ENCODE data around the gene RRBP1.

The RRBP1 gene

GRCh38 chr20:17627101-17627955 is 54.7 kb downstream of the RRBP1 start:
- Histone ChIP-seq H3K56ac (ENCODE audit: low read length) (no peak overlapping the region), H3K4me2 (ENCODE audit: low read length) (no peak overlapping the region), H3K23ac (ENCODE audit: low read length) (no peak overlapping the region), H4K8ac (ENCODE audit: low read depth, low read length) (no peak overlapping the region), H3K36me3 (ENCODE audit: control insufficient read depth, insufficient read depth, low read length) (peaks cover 38% of the 10 kb centered on the region), H3K79me2 (ENCODE audit: control insufficient read depth, insufficient read depth, low read length) (no peaks in the 10 kb centered on the region), H2AK5ac (ENCODE audit: low read length) (no peak overlapping the region), H3K27ac (ENCODE audit: low read depth, low read length) (no peak overlapping the region), H3K4me3 (ENCODE audit: low read length) (no peak overlapping the region), H3K4me1 (ENCODE audit: control insufficient read depth, low read depth, low read length) (no peaks in the 10 kb centered on the region), H2BK120ac (ENCODE audit: low read depth, low read length) (no peak overlapping the region), H3K4ac (ENCODE audit: low read depth, low read length) (no peak overlapping the region), H3K27me3 (ENCODE audit: insufficient read depth, low read length, poor library complexity) (no peaks in the 10 kb centered on the region), H2BK5ac (ENCODE audit: low read length) (no peak overlapping the region), H4K5ac (ENCODE audit: low read length) (no peak overlapping the region), H3K79me1 (ENCODE audit: low read length) (peaks cover 9% of the 10 kb centered on the region), H2BK15ac (replicated peaks; ENCODE audit: low read depth) (no peak overlapping the region), H3K18ac (ENCODE audit: low read length) (no peak overlapping the region), H3K9ac (ENCODE audit: low read length) (no peak overlapping the region)
- WGBS (ENCODE audit: extremely low coverage, insufficient coverage, low lambda C conversion rate), result no CpG with 5 or more reads among the region's 27 CpGs
- no peak for DNase-seq

- no peak for DNase-seq
- Histone ChIP-seq H3K23ac (ENCODE audit: low read length) (no peak overlapping the region), H2BK15ac (replicated peaks; ENCODE audit: low read depth) (no peak overlapping the region), H3K4me1 (ENCODE audit: control insufficient read depth, low read depth, low read length) (no peaks in the 10 kb centered on the region), H2BK120ac (ENCODE audit: low read depth, low read length) (no peak overlapping the region), H3K27ac (ENCODE audit: low read depth, low read length) (no peak overlapping the region), H3K79me1 (ENCODE audit: low read length) (peaks cover 9% of the 10 kb centered on the region), H2AK5ac (ENCODE audit: low read length) (no peak overlapping the region), H3K79me2 (ENCODE audit: control insufficient read depth, insufficient read depth, low read length) (no peaks in the 10 kb centered on the region), H4K5ac (ENCODE audit: low read length) (no peak overlapping the region), H3K18ac (ENCODE audit: low read length) (no peak overlapping the region), H3K9ac (ENCODE audit: low read length) (no peak overlapping the region), H3K4me2 (ENCODE audit: low read length) (no peak overlapping the region), H3K27me3 (ENCODE audit: insufficient read depth, low read length, poor library complexity) (no peaks in the 10 kb centered on the region), H2BK5ac (ENCODE audit: low read length) (no peak overlapping the region), H3K56ac (ENCODE audit: low read length) (no peak overlapping the region), H3K4ac (ENCODE audit: low read depth, low read length) (no peak overlapping the region), H3K4me3 (ENCODE audit: low read length) (no peak overlapping the region), H3K36me3 (ENCODE audit: control insufficient read depth, insufficient read depth, low read length) (peaks cover 39% of the 10 kb centered on the region), H4K8ac (ENCODE audit: low read depth, low read length) (no peak overlapping the region)
- no CpG with 5 or more reads among the region's 18 CpGs for WGBS (ENCODE audit: extremely low coverage, insufficient coverage, low lambda C conversion rate)
These were observed 55.6 kb downstream of the RRBP1 start for GRCh38 chr20:17626217-17627007.

GRCh38 chr20:17625246-17626051 is 56.6 kb downstream of the RRBP1 start:
- no peak overlapping the region for H3K23ac ChIP-seq (ENCODE audit: low read length)
- no peak overlapping the region for H3K4me2 ChIP-seq (ENCODE audit: low read length)
- no CpG with 5 or more reads among the region's 27 CpGs for WGBS (ENCODE audit: extremely low coverage, insufficient coverage, low lambda C conversion rate)
- no peak overlapping the region for H3K9ac ChIP-seq (ENCODE audit: low read length)
- H3K79me2 ChIP-seq (ENCODE audit: control insufficient read depth, insufficient read depth, low read length), result no peaks in the 10 kb centered on the region
- no peak overlapping the region for H3K18ac ChIP-seq (ENCODE audit: low read length)
- peaks cover 4% of the 10 kb centered on the region for H3K79me1 ChIP-seq (ENCODE audit: low read length)
- H3K27ac ChIP-seq (ENCODE audit: low read depth, low read length), result no peak overlapping the region
- H4K8ac ChIP-seq (ENCODE audit: low read depth, low read length), result no peak overlapping the region
- no peak overlapping the region for H2AK5ac ChIP-seq (ENCODE audit: low read length)
- no peak overlapping the region for H2BK120ac ChIP-seq (ENCODE audit: low read depth, low read length)
- H3K27me3 ChIP-seq (ENCODE audit: insufficient read depth, low read length, poor library complexity), result no peaks in the 10 kb centered on the region
- H4K5ac ChIP-seq (ENCODE audit: low read length), result no peak overlapping the region
- no peak overlapping the region for H3K4ac ChIP-seq (ENCODE audit: low read depth, low read length)
- no peak overlapping the region for H3K4me3 ChIP-seq (ENCODE audit: low read length)
- no peaks in the 10 kb centered on the region for H3K4me1 ChIP-seq (ENCODE audit: control insufficient read depth, low read depth, low read length)
- H3K56ac ChIP-seq (ENCODE audit: low read length), result no peak overlapping the region
- no peak overlapping the region for H2BK15ac ChIP-seq (replicated peaks; ENCODE audit: low read depth)
- no peak for DNase-seq
- no peak overlapping the region for H2BK5ac ChIP-seq (ENCODE audit: low read length)
- H3K36me3 ChIP-seq (ENCODE audit: control insufficient read depth, insufficient read depth, low read length), result peaks cover 40% of the 10 kb centered on the region

GRCh38 chr20:17624551-17625245 is 57.3 kb downstream of the RRBP1 start:
- H3K79me2 ChIP-seq (ENCODE audit: control insufficient read depth, insufficient read depth, low read length), result no peaks in the 10 kb centered on the region
- H3K4me2 ChIP-seq (ENCODE audit: low read length), result no peak overlapping the region
- no peak overlapping the region for H3K27ac ChIP-seq (ENCODE audit: low read depth, low read length)
- H2BK120ac ChIP-seq (ENCODE audit: low read depth, low read length), result no peak overlapping the region
- no peak overlapping the region for H4K5ac ChIP-seq (ENCODE audit: low read length)
- H3K4me3 ChIP-seq (ENCODE audit: low read length), result no peak overlapping the region
- H4K8ac ChIP-seq (ENCODE audit: low read depth, low read length), result no peak overlapping the region
- H3K4me1 ChIP-seq (ENCODE audit: control insufficient read depth, low read depth, low read length), result no peaks in the 10 kb centered on the region
- no peak overlapping the region for H3K18ac ChIP-seq (ENCODE audit: low read length)
- no peak overlapping the region for H3K4ac ChIP-seq (ENCODE audit: low read depth, low read length)
- no peaks in the 10 kb centered on the region for H3K27me3 ChIP-seq (ENCODE audit: insufficient read depth, low read length, poor library complexity)
- no CpG with 5 or more reads among the region's 15 CpGs for WGBS (ENCODE audit: extremely low coverage, insufficient coverage, low lambda C conversion rate)
- no peak overlapping the region for H3K9ac ChIP-seq (ENCODE audit: low read length)
- H3K56ac ChIP-seq (ENCODE audit: low read length), result no peak overlapping the region
- no peak for DNase-seq
- H3K36me3 ChIP-seq (ENCODE audit: control insufficient read depth, insufficient read depth, low read length), result peaks cover 42% of the 10 kb centered on the region
- no peak overlapping the region for H3K23ac ChIP-seq (ENCODE audit: low read length)
- H2BK15ac ChIP-seq (replicated peaks; ENCODE audit: low read depth), result no peak overlapping the region
- H2BK5ac ChIP-seq (ENCODE audit: low read length), result no peak overlapping the region
- H2AK5ac ChIP-seq (ENCODE audit: low read length), result no peak overlapping the region
- H3K79me1 ChIP-seq (ENCODE audit: low read length), result peaks cover 4% of the 10 kb centered on the region

- Histone ChIP-seq H2BK120ac (ENCODE audit: low read depth, low read length) (no peak overlapping the region), H3K56ac (ENCODE audit: low read length) (no peak overlapping the region), H3K27me3 (ENCODE audit: insufficient read depth, low read length, poor library complexity) (no peaks in the 10 kb centered on the region), H3K9ac (ENCODE audit: low read length) (no peak overlapping the region), H2BK15ac (replicated peaks; ENCODE audit: low read depth) (no peak overlapping the region), H3K4me1 (ENCODE audit: control insufficient read depth, low read depth, low read length) (no peaks in the 10 kb centered on the region), H4K8ac (ENCODE audit: low read depth, low read length) (no peak overlapping the region), H3K4ac (ENCODE audit: low read depth, low read length) (no peak overlapping the region), H3K18ac (ENCODE audit: low read length) (no peak overlapping the region), H2AK5ac (ENCODE audit: low read length) (no peak overlapping the region), H4K5ac (ENCODE audit: low read length) (no peak overlapping the region), H3K23ac (ENCODE audit: low read length) (no peak overlapping the region), H3K27ac (ENCODE audit: low read depth, low read length) (no peak overlapping the region), H3K4me2 (ENCODE audit: low read length) (no peak overlapping the region), H3K36me3 (ENCODE audit: control insufficient read depth, insufficient read depth, low read length) (peaks cover 45% of the 10 kb centered on the region), H3K79me1 (ENCODE audit: low read length) (peaks cover 4% of the 10 kb centered on the region), H3K4me3 (ENCODE audit: low read length) (no peak overlapping the region), H3K79me2 (ENCODE audit: control insufficient read depth, insufficient read depth, low read length) (no peaks in the 10 kb centered on the region), H2BK5ac (ENCODE audit: low read length) (no peak overlapping the region)
- WGBS (ENCODE audit: extremely low coverage, insufficient coverage, low lambda C conversion rate), result no CpG with 5 or more reads among the region's 12 CpGs
- no peak for DNase-seq
These were observed 58.0 kb downstream of the RRBP1 start for GRCh38 chr20:17624070-17624469.
